HEK293 (cell line): ENCODE results near the gene CSNK1A1.
A peak's percentile ranks its signal among the peaks of the same experiment; 100 is the strongest.

ENCODE experiments used
- CTCF ChIA-PET: fragments of 350-600 bp; formaldehyde crosslinking; extraction: SDS; loops from one replicate; lab custom pipeline; 2021; ENCODE audit warnings: antibody characterized with exemption; lab: Yijun Ruan, JAX
- POLR2A ChIA-PET: fragments of 300-600 bp; formaldehyde crosslinking; extraction: SDS; loops from one replicate; lab custom pipeline; 2020; ENCODE audit warnings: antibody characterized with exemption, inconsistent platforms; lab: Yijun Ruan, JAX
- H3K27ac ChIP-seq: fragments of 200-500 bp; sonication (Bioruptor generic); 2 replicates; pipeline ENCODE4 v1.5.1; 2014; ENCODE audit warnings: low read depth, low read length, control low read depth, inconsistent platforms; ENCODE audit errors: extremely low read depth
- H3K36me3 ChIP-seq, 2 experiments: fragments of 200-500 bp in 1 of 2; sonication (Bioruptor generic) in 1 of 2; 1 replicate in 1 of 2; 2 replicates in 1 of 2; pipeline ENCODE4 v1.5.1; 2014 to 2017; ENCODE audit warnings: inconsistent platforms in 2 of 2, low read length in 2 of 2; ENCODE audit not compliant: control insufficient read depth in 2 of 2, insufficient read depth in 1 of 2
- H3K4me1 ChIP-seq: fragments of 200-500 bp; sonication (Bioruptor generic); 2 replicates; pipeline ENCODE4 v1.5.1; 2014; ENCODE audit warnings: mild to moderate bottlenecking, low read length, inconsistent platforms; ENCODE audit not compliant: control insufficient read depth, insufficient read depth
- H3K4me3 ChIP-seq: 2 replicates; pipeline ENCODE4 v1.5.1; 2011; ENCODE audit warnings: low read depth, mild to moderate bottlenecking, control low read depth, low read length, moderate library complexity
- H3K9me3 ChIP-seq: fragments of 200-500 bp; sonication (Bioruptor generic); 2 replicates; pipeline ENCODE4 v1.5.1; 2014; ENCODE audit warnings: low read depth, low read length, inconsistent platforms; ENCODE audit not compliant: control insufficient read depth, insufficient read depth
- BCL11B ChIP-seq: fragments of 450-650 bp; formaldehyde crosslinking; IDR thresholded peaks from 2 replicates; pipeline ENCODE4 v1.5.1; 2016; ENCODE audit warnings: low read depth, missing biosample characterization, missing genetic modification characterization
- BCL6B ChIP-seq: fragments of 450-650 bp; formaldehyde crosslinking; IDR thresholded peaks from 2 replicates; pipeline ENCODE4 v1.5.1; 2017; ENCODE audit warnings: missing biosample characterization, missing genetic modification characterization
- PATZ1 ChIP-seq: fragments of 450-650 bp; formaldehyde crosslinking; IDR thresholded peaks from 2 replicates; pipeline ENCODE4 v1.5.1; 2016; ENCODE audit warnings: missing biosample characterization, missing genetic modification characterization
- PBX3 ChIP-seq: sonication (generic); formaldehyde crosslinking; IDR thresholded peaks from 2 replicates; pipeline ENCODE4 v1.8.1; 2022; ENCODE audit warnings: mild to moderate bottlenecking, moderate library complexity, missing genetic modification reagents
- REPIN1 ChIP-seq: fragments of 450-650 bp; formaldehyde crosslinking; IDR thresholded peaks from 2 replicates; pipeline ENCODE4 v1.5.1; 2017; ENCODE audit warnings: missing biosample characterization, missing genetic modification characterization, low read depth
- SCRT2 ChIP-seq: fragments of 450-650 bp; formaldehyde crosslinking; IDR thresholded peaks from 2 replicates; pipeline ENCODE4 v1.5.1; 2016; ENCODE audit warnings: missing biosample characterization, missing genetic modification characterization
- ZBTB21 ChIP-seq: fragments of 450-650 bp; formaldehyde crosslinking; IDR thresholded peaks from 2 replicates; pipeline ENCODE4 v1.5.1; 2017; ENCODE audit warnings: missing biosample characterization, missing genetic modification characterization
- ZIC2 ChIP-seq: fragments of 450-650 bp; formaldehyde crosslinking; IDR thresholded peaks from 2 replicates; pipeline ENCODE4 v1.5.1; 2016; ENCODE audit warnings: missing biosample characterization, missing genetic modification characterization
- ZNF10 ChIP-seq: fragments of 450-650 bp; formaldehyde crosslinking; IDR thresholded peaks from 2 replicates; pipeline ENCODE4 v1.5.1; 2017; ENCODE audit warnings: missing biosample characterization, missing genetic modification characterization
- ZNF280D ChIP-seq: fragments of 450-650 bp; formaldehyde crosslinking; IDR thresholded peaks from 2 replicates; pipeline ENCODE4 v1.5.1; 2016; ENCODE audit warnings: missing biosample characterization, missing genetic modification characterization
- ZNF473 ChIP-seq: fragments of 450-650 bp; formaldehyde crosslinking; IDR thresholded peaks from 2 replicates; pipeline ENCODE4 v1.5.1; 2017; ENCODE audit warnings: missing biosample characterization, missing genetic modification characterization
- ZNF623 ChIP-seq: fragments of 450-650 bp; formaldehyde crosslinking; IDR thresholded peaks from 2 replicates; pipeline ENCODE4 v1.5.1; 2016; ENCODE audit warnings: missing biosample characterization, missing genetic modification characterization
- ZNF747 ChIP-seq: fragments of 450-650 bp; formaldehyde crosslinking; IDR thresholded peaks from 2 replicates; pipeline ENCODE4 v1.5.1; 2016; ENCODE audit warnings: missing biosample characterization, missing genetic modification characterization
- ZSCAN4 ChIP-seq: fragments of 450-650 bp; formaldehyde crosslinking; IDR thresholded peaks from 2 replicates; pipeline ENCODE4 v1.5.1; 2017; ENCODE audit warnings: missing biosample characterization, missing genetic modification characterization

CSNK1A1 gene

GRCh38 chr5:149455889-149456409 lies 95.3 kb downstream of the CSNK1A1 start (continued):
- TF ChIP-seq PBX3 (no peak), BCL6B (tag by site-specific recombination) (no peak)

GRCh38 chr5:149453618-149454415 lies 97.4 kb downstream of the CSNK1A1 start:
- ChIA-PET POLR2A (no interaction called here), CTCF (interaction anchor here (0.6 to 1.8 kb wide), 10 partner anchors 11 to 202 kb away, joined by 3 to 7 read pairs (median 3); no protein-coding TSS in a partner anchor)
- no peak for TF ChIP-seq ZBTB21
- TF ChIP-seq ZIC2 (tag by site-specific recombination), result peak; percentile 60
- TF ChIP-seq ZSCAN4, result no peak
- Histone ChIP-seq H3K36me3 (no peaks in the 10 kb centered on the region), H3K4me1 (no peaks in the 10 kb centered on the region), H3K27ac (no peak overlapping the region), H3K9me3 (no peaks in the 10 kb centered on the region), H3K4me3 (no peak overlapping the region)

GRCh38 chr5:149452665-149453617 lies 98.3 kb downstream of the CSNK1A1 start:
- no peak for TF ChIP-seq ZNF623 (tag by site-specific recombination)
- peak; percentile 55 for TF ChIP-seq ZIC2 (tag by site-specific recombination)
- Histone ChIP-seq H3K9me3 (no peaks in the 10 kb centered on the region), H3K4me1 (no peaks in the 10 kb centered on the region), H3K36me3 (no peaks in the 10 kb centered on the region), H3K4me3 (no peak overlapping the region), H3K27ac (no peak overlapping the region)
- POLR2A ChIA-PET, result no interaction called here
- CTCF ChIA-PET, result interaction anchor here (1.1 to 1.8 kb wide), 5 partner anchors 10 to 86 kb away, joined by 3 to 7 read pairs (median 4); no protein-coding TSS in a partner anchor

GRCh38 chr5:149452007-149452664 lies 99.1 kb downstream of the CSNK1A1 start:
- Histone ChIP-seq H3K4me1 (no peaks in the 10 kb centered on the region), H3K9me3 (no peaks in the 10 kb centered on the region), H3K4me3 (no peak overlapping the region), H3K27ac (no peak overlapping the region), H3K36me3 (no peaks in the 10 kb centered on the region)
- POLR2A ChIA-PET, result no interaction called here
- CTCF ChIA-PET, result interaction anchor here (0.5 to 1.1 kb wide), 3 partner anchors 10 to 1774 kb away, joined by 3 read pairs; no protein-coding TSS in a partner anchor
- TF ChIP-seq PATZ1 (tag by site-specific recombination) (no peak), ZNF473 (tag by site-specific recombination) (no peak), REPIN1 (tag by site-specific recombination) (no peak), BCL11B (tag by site-specific recombination) (no peak), PBX3 (no peak), ZNF10 (tag by site-specific recombination) (no peak), ZNF747 (tag by site-specific recombination) (no peak), SCRT2 (tag by site-specific recombination) (no peak), ZNF280D (no peak)
